HCT116 (cell line): ENCODE data around the gene ESD. TPM values are rescaled to one million over a fixed set of nuclear protein-coding genes. Genes with fewer than 3 reads are reported as not detected.

Experiments
- ATAC-seq: fragments of 200-7000 bp; cut with Tn5 transposase; 2 replicates; pipeline ENCODE4 v1.9.1; 2020; ENCODE audit warnings: mild to moderate bottlenecking, moderate library complexity
- BruUV-seq: library from RNA; stranded (reverse); fragments of 400-500 nt; replicated peaks from 2 replicates; lab custom pipeline; 2021; lab: Mats Ljungman, UMichigan
- CTCF ChIA-PET: fragments of 300-600 bp; sonication (Branson Sonifier 250); formaldehyde crosslinking; loops from one replicate; lab custom pipeline; 2021; ENCODE audit warnings: antibody characterized with exemption; lab: Charles Lee
- POLR2A ChIA-PET: fragments of 300-600, 350-600 bp; sonication (Branson Sonifier 250); formaldehyde crosslinking; loops from one replicate; lab custom pipeline; 2021; ENCODE audit warnings: antibody characterized with exemption; lab: Charles Lee
- RAD21 ChIA-PET, 2 experiments: fragments of 300-600 bp; sonication (Branson Sonifier 250); formaldehyde crosslinking; loops; one replicate each; lab custom pipeline; 2023; ENCODE audit warnings: low total read pairs in 2 of 2; ENCODE audit not compliant: uncharacterized antibody in 2 of 2, unreplicated experiment in 2 of 2, low non-redundant PET in 1 of 2; lab: Charles Lee
- DNase-seq: peaks from one replicate; pipeline ENCODE4 v3.0.0-alpha.2; 2010; ENCODE audit warnings: low read depth, low spot score
- H2AFZ ChIP-seq: fragments of 200-600 bp; shearing (Covaris generic), sonication (generic); 2 replicates; pipeline ENCODE4 v1.6.1; 2017; ENCODE audit warnings: low read depth, mixed run types, mixed read lengths, antibody characterized with exemption, low read length; ENCODE audit not compliant: poor library complexity, severe bottlenecking
- H3K27ac ChIP-seq: 2 replicates; pipeline ENCODE4 v1.5.1; 2012; ENCODE audit warnings: low read depth, low read length
- H3K27me3 ChIP-seq: fragments of 200-600 bp; sonication (generic); 2 replicates; pipeline ENCODE4 v1.6.1; 2016; ENCODE audit warnings: mixed run types, low read length, mixed read lengths; ENCODE audit not compliant: insufficient read depth
- H3K36me3 ChIP-seq, 2 experiments: fragments of 200-500 bp in 1 of 2; fragments of 200-600 bp in 1 of 2; sonication (Bioruptor generic) in 1 of 2; sonication (generic) in 1 of 2; 2 replicates each; pipeline versions ENCODE4 v1.5.1 to v1.6.1; 2014 to 2016; ENCODE audit warnings: low read length in 2 of 2, inconsistent platforms in 1 of 2, mixed read lengths in 1 of 2, mixed run types in 1 of 2; ENCODE audit not compliant: insufficient read depth in 2 of 2, control insufficient read depth in 1 of 2
- H3K4me1 ChIP-seq, 2 experiments: fragments of 200-600 bp in 1 of 2; sonication (generic) in 1 of 2; 2 replicates each; pipeline versions ENCODE4 v1.5.1 to v1.6.1; 2012 to 2017; ENCODE audit warnings: low read length in 2 of 2, inconsistent platforms in 1 of 2, mild to moderate bottlenecking in 1 of 2, mixed read lengths in 1 of 2, mixed run types in 1 of 2, moderate library complexity in 1 of 2; ENCODE audit not compliant: insufficient read depth in 2 of 2, control insufficient read depth in 1 of 2
- H3K4me2 ChIP-seq: fragments of 200-600 bp; sonication (generic); 2 replicates; pipeline ENCODE4 v1.6.1; 2017; ENCODE audit warnings: mixed run types, low read length, mixed read lengths
- H3K4me3 ChIP-seq, 2 experiments: fragments of 200-600 bp in 1 of 2; sonication (generic) in 1 of 2; replicated peaks in 1 of 2; 2 replicates each; pipeline ENCODE4 v1.5.1; 2011 to 2016; ENCODE audit warnings: low read length in 2 of 2, control low read depth in 1 of 2, low read depth in 1 of 2, mild to moderate bottlenecking in 1 of 2, mixed read lengths in 1 of 2, mixed run types in 1 of 2
- H3K79me2 ChIP-seq: fragments of 200-600 bp; sonication (generic); 2 replicates; pipeline ENCODE4 v1.6.1; 2017; ENCODE audit warnings: mild to moderate bottlenecking, mixed run types, low read length, moderate library complexity, mixed read lengths; ENCODE audit not compliant: insufficient read depth
- H3K9ac ChIP-seq: fragments of 200-600 bp; sonication (generic); 2 replicates; pipeline ENCODE4 v1.6.1; 2016; ENCODE audit warnings: low read length, mixed read lengths
- H3K9me2 ChIP-seq: fragments of 200-600 bp; sonication (generic), shearing (Covaris generic); 2 replicates; pipeline ENCODE4 v1.6.1; 2017; ENCODE audit warnings: mixed run types, mild to moderate bottlenecking, moderate library complexity; ENCODE audit not compliant: insufficient read depth
- H3K9me3 ChIP-seq, 2 experiments: fragments of 200-500 bp in 1 of 2; fragments of 200-600 bp in 1 of 2; sonication (Bioruptor generic) in 1 of 2; sonication (generic) in 1 of 2; 2 replicates each; pipeline ENCODE4 v1.6.1; 2014 to 2017; ENCODE audit warnings: low read length in 2 of 2, mixed read lengths in 2 of 2, inconsistent platforms in 1 of 2, low read depth in 1 of 2, mild to moderate bottlenecking in 1 of 2, mixed run types in 1 of 2, moderate library complexity in 1 of 2; ENCODE audit not compliant: control insufficient read depth in 1 of 2, insufficient read depth in 1 of 2
- H4K20me1 ChIP-seq: fragments of 200-600 bp; sonication (generic), shearing (Covaris generic); 2 replicates; pipeline ENCODE4 v1.6.1; 2017; ENCODE audit warnings: mixed run types, mild to moderate bottlenecking, moderate library complexity; ENCODE audit not compliant: insufficient read depth
- ATF3 ChIP-seq: IDR thresholded peaks from 2 replicates; pipeline ENCODE4 v1.6.1; 2012
- CBX3 ChIP-seq: IDR thresholded peaks from 2 replicates; pipeline ENCODE4 v1.6.1; 2012; ENCODE audit warnings: low read depth
- CEBPB ChIP-seq: IDR thresholded peaks from 2 replicates; pipeline ENCODE4 v1.6.1; 2012; ENCODE audit warnings: low read depth
- CTCF ChIP-seq, 3 experiments: fragments of 200-600 bp in 1 of 3; sonication (generic) in 1 of 3; IDR thresholded peaks in 2 of 3; conservative IDR thresholded peaks in 1 of 3; 2 replicates each; pipeline ENCODE4 v1.5.1; 2012 to 2017; ENCODE audit warnings: low read depth in 2 of 3, low read length in 2 of 3, antibody characterized with exemption in 1 of 3, borderline replicate concordance in 1 of 3, control low read depth in 1 of 3, mild to moderate bottlenecking in 1 of 3, mixed read lengths in 1 of 3, mixed run types in 1 of 3, moderate library complexity in 1 of 3; ENCODE audit not compliant: insufficient read depth in 1 of 3
- ELF1 ChIP-seq: IDR thresholded peaks from 2 replicates; pipeline ENCODE4 v1.6.1; 2012; ENCODE audit warnings: low read depth, borderline replicate concordance
- EZH2 ChIP-seq: fragments of 200-600 bp; sonication (generic); IDR thresholded peaks from 2 replicates; pipeline ENCODE4 v1.6.1; 2017; ENCODE audit warnings: antibody characterized with exemption, mixed run types
- EZH2phosphoT487 ChIP-seq: fragments of 200-600 bp; IDR thresholded peaks from 2 replicates; pipeline ENCODE4 v1.6.1; 2018; ENCODE audit warnings: antibody characterized with exemption, borderline replicate concordance
- FOSL1 ChIP-seq: IDR thresholded peaks from 2 replicates; pipeline ENCODE4 v1.6.1; 2012; ENCODE audit warnings: low read depth
- JUND ChIP-seq: IDR thresholded peaks from 2 replicates; pipeline ENCODE4 v1.6.1; 2012
- MAX ChIP-seq: IDR thresholded peaks from 2 replicates; pipeline ENCODE4 v1.6.1; 2012
- POLR2A ChIP-seq: IDR thresholded peaks from 2 replicates; pipeline ENCODE4 v1.7.0; 2011; ENCODE audit warnings: borderline replicate concordance; ENCODE audit not compliant: insufficient read depth, insufficient read length; ENCODE audit errors: extremely low read depth
- POLR2AphosphoS5 ChIP-seq: IDR thresholded peaks from 2 replicates; pipeline ENCODE4 v1.6.1; 2011; ENCODE audit warnings: mild to moderate bottlenecking, low read depth, low read length, moderate library complexity
- RAD21 ChIP-seq: IDR thresholded peaks from 2 replicates; pipeline ENCODE4 v1.6.1; 2012; ENCODE audit warnings: low read depth, mild to moderate bottlenecking
- REST ChIP-seq: IDR thresholded peaks from 2 replicates; pipeline ENCODE4 v1.6.1; 2012; ENCODE audit warnings: low read depth
- SP1 ChIP-seq: IDR thresholded peaks from 2 replicates; pipeline ENCODE4 v1.6.1; 2012; ENCODE audit warnings: low read depth
- SRF ChIP-seq: IDR thresholded peaks from 2 replicates; pipeline ENCODE4 v1.6.1; 2012; ENCODE audit warnings: low read depth
- intact Hi-C: fragments of 100-400 bp; cut with micrococcal nuclease; formaldehyde crosslinking; loops from 2 replicates; pipeline ENCODE4 v1.10.0; 2022
- total RNA-seq: library from RNA; stranded (reverse); gene quantifications from one replicate; pipeline ENCODE4 v1.2.1, GENCODE V29; 2021; ENCODE audit not compliant: unreplicated experiment

The ESD gene
- total RNA-seq, 1 experiment from 2014 or later: 111 TPM

DNA sequence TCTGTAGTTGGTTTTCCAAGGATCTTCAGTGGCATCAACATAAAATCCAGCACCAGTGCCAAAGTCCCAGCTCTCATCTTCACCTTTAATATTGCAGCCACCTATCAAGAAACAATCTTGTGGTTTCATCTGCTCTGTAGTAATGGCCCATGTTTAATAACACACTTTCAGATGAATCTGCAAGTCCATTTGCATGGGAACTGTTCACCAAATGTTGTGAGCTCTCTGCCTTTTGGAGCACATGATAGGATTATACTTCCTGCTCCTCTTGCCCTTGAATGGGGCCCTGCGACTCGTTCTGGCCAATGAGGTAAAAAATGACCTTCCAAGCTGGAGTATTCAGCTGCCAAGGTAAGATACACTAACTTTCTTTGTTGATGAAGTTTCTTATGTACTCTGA is 14.3 kb downstream of the ESD start:
- Histone ChIP-seq H3K79me2 (no peaks in the 10 kb centered on the region), H3K9me2 (no peaks in the 10 kb centered on the region), H3K27me3 (no peaks in the 10 kb centered on the region), H3K27ac (no peak overlapping the region), H4K20me1 (no peaks in the 10 kb centered on the region), H3K4me3 (no peak overlapping the region), H3K36me3 (peaks cover 37 to 67% of the 10 kb centered on the region in 2 experiments), H3K4me2 (no peak overlapping the region), H3K9ac (no peak overlapping the region), H2AFZ (no peak overlapping the region), H3K9me3 (no peaks in the 10 kb centered on the region), H3K4me1 (no peaks in the 10 kb centered on the region)
- ChIA-PET RAD21 (no interaction called here), CTCF (interaction anchor here (1.0 kb wide), 1 partner anchor 18 kb away, joined by 3 read pairs; no protein-coding TSS in a partner anchor), POLR2A (no interaction called here)
- no peak for DNase-seq
- intact Hi-C loops: no loop called here
- BruUV-seq: no TSS peak
- TF ChIP-seq JUND: no peak
- TF ChIP-seq POLR2AphosphoS5: no peak
- TF ChIP-seq EZH2phosphoT487: no peak
- TF ChIP-seq ATF3: no peak
- no peak for TF ChIP-seq SRF
- no peak for TF ChIP-seq POLR2A
- TF ChIP-seq SP1: no peak
- no peak for TF ChIP-seq ELF1
- TF ChIP-seq MAX: no peak
- TF ChIP-seq FOSL1: no peak
- no peak for TF ChIP-seq CEBPB
- TF ChIP-seq EZH2: no peak
- no peak for TF ChIP-seq CBX3
- TF ChIP-seq RAD21: no peak
- TF ChIP-seq CTCF (IDR thresholded peaks at IDR 0.05 in 2 of 3, conservative IDR thresholded peaks at IDR 0.05 in 1 of 3; ENCODE audit: borderline replicate concordance in 1 of 3, insufficient read depth in 1 of 3, low read depth in 2 of 3, low read length in 2 of 3): no peak
- no peak for TF ChIP-seq REST
- ATAC-seq: no peak
